GM18517 (cell line): ENCODE measurements around the gene DPM1.

Experiments used
- ATAC-seq: cut with Tn5 transposase; IDR thresholded peaks from one replicate; pipeline ENCODE4 v1.9.1; 2021; ENCODE audit warnings: mild to moderate bottlenecking, moderate library complexity; ENCODE audit not compliant: unreplicated experiment

The DPM1 gene

GRCh38 chr20:50957798-50958614 lies at the start of gene DPM1:
Gene DPM1 (minus strand): TSS chr20:50958532. CDS start chr20:50958523, 9 bp downstream.
- ATAC-seq: peak; percentile 76

DNA sequence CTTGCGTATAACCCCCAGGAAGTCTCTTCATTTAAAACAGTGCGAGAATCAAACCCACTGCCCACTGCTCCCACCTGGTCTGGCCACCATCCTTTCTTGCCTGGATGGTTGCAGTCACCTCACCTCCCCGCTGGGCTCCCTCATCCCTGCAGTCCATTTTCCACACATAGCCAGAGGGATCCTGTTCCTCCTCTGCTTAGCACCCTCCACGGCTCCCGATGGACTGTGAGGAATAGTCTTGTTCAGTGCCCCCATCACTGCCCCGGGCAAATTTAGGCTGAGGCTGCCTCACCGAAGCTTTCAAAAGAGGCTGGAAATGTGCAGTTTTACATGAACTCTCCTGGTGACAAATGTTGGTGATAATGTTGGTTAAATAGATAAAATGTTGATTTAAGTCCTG lies 46.9 kb upstream of the DPM1 start:
- no peak for ATAC-seq

- no peak for ATAC-seq
These were observed 46.4 kb upstream of the DPM1 start for GRCh38 chr20:51004781-51005180.

- no peak for ATAC-seq
These were observed 46.0 kb upstream of the DPM1 start for GRCh38 chr20:51004305-51004727.

DNA sequence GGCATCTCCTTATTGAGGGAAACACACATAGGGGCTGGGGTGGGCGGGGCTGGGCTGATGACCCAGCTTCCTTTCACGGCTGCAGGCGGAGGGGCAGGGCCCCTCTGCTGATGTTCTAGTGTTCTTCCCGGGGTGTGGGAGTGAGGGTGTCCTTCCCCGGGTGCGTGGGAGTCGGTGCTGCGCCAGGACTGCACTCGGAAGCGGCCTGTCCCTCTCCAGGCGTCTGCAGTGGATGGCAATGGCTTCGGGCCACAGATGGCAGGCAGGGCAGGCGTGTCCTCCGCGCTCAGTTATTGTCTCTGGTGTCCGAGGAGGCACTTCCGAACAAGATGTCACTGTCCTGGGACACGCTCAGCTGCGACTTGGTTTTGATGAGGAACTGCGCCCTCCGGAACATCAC lies 45.4 kb upstream of the DPM1 start:
- ATAC-seq: no peak

DNA sequence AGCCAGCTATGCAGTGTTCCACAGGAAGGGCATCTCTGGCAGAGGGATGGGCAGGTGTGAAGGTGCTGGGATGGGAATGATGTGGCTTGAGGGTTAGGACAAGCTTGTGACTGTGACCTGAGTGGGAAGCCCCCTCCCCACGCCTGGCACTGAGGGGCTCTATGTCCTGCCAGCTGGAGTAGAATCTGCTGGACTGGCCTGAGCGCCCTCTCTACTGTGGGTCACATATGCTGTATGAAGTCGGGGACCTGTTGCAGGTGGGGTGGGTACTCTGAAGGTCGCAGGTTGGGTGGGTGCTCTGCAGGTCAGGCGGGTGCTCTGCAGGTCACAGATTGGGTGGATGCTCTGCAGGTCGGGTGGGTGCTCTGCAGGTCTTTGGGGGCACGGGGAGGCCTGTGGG lies 44.3 kb upstream of the DPM1 start:
- no peak for ATAC-seq

DNA sequence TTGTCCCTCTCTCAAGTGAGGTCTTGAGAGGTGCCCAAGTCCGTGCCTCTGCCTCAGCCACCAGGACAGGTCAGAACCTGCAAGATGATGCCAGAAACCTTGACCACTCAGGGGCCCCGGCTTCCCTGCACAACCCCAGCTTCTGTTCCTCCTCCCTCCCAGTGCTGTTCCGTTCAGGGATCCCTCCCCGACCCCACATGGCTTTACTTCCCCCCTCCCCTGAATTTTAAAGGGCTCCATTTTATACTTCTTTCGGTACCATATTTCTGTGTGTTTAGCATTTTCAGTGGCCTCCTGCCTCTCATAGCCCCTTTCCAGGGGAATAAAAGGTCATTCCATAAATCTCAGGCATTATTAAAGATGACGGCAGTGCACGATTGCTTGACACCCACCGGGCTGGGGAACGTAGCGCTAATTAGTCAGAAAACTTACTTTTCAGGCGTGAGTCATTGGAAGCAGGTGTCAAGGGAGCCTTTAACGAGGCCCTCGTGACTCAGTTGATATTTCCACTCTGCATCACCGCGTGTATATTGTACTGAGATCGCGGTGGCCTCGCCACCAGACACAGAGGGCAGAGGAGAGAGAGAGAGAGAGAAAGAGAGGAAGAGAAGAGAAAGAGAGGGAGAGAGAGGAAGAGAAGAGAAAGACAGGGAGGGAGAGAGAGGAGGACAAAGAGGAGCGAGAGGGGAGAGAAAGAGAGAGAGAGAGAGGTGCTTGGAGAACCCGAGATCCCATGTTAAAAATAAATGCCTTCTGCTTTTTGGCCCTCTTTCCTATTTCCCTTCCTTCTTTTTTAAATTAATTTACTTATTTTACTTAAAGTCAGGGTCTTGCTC lies 43.3 kb upstream of the DPM1 start:
- ATAC-seq: no peak

- no peak for ATAC-seq
These were observed 41.0 kb upstream of the DPM1 start for GRCh38 chr20:50999355-50999754.

- no peak for ATAC-seq
These were observed 38.9 kb upstream of the DPM1 start for GRCh38 chr20:50996901-50997865.

GRCh38 chr20:50995506-50995905 lies 37.2 kb upstream of the DPM1 start:
- ATAC-seq: no peak

- ATAC-seq: no peak
These were observed 35.5 kb upstream of the DPM1 start for GRCh38 chr20:50993876-50994275.

GRCh38 chr20:50992733-50993457 lies 34.6 kb upstream of the DPM1 start:
- no peak for ATAC-seq

- ATAC-seq: no peak
These were observed 34.0 kb upstream of the DPM1 start for GRCh38 chr20:50992336-50992732.

DNA sequence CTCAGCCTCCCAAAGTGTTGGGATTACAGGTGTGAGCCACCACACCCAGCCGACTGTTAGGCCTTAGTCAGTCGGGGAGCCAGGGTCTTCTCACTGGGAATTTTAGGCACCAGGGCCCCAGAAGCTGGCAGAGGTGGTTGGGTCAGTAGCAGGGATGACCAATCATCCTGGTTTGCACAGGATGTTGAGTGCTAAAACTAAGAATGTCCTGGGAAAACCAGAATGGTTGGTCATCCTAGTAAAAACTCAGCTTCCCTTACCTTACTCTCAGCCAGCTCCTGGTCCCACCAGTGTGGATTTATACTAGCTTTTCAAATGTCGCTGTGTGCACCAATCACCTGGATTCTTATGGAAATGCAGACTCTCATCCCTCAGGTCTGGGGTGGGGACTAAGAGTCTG lies 32.7 kb upstream of the DPM1 start:
- ATAC-seq: no peak

- peak; percentile 69 for ATAC-seq
These were observed 29.3 kb upstream of the DPM1 start for GRCh38 chr20:50987493-50988210.

- no peak for ATAC-seq
These were observed 25.0 kb upstream of the DPM1 start for GRCh38 chr20:50983321-50983720.

GRCh38 chr20:50982363-50982762 lies 24.0 kb upstream of the DPM1 start:
- no peak for ATAC-seq

- ATAC-seq: no peak
These were observed 23.3 kb upstream of the DPM1 start for GRCh38 chr20:50981714-50982048.

GRCh38 chr20:50980851-50981713 lies 22.8 kb upstream of the DPM1 start:
- no peak for ATAC-seq
